ENCODE data around the gene PSD2. TPM values are rescaled to one million over a fixed set of nuclear protein-coding genes. Genes with fewer than 3 reads are reported as not detected.

The PSD2 gene
- total and polyA plus RNA-seq, 2 donors (not counting 1 experiment from before 2014, with no cell fraction given) = 0.10 to 0.17 TPM

DNA sequence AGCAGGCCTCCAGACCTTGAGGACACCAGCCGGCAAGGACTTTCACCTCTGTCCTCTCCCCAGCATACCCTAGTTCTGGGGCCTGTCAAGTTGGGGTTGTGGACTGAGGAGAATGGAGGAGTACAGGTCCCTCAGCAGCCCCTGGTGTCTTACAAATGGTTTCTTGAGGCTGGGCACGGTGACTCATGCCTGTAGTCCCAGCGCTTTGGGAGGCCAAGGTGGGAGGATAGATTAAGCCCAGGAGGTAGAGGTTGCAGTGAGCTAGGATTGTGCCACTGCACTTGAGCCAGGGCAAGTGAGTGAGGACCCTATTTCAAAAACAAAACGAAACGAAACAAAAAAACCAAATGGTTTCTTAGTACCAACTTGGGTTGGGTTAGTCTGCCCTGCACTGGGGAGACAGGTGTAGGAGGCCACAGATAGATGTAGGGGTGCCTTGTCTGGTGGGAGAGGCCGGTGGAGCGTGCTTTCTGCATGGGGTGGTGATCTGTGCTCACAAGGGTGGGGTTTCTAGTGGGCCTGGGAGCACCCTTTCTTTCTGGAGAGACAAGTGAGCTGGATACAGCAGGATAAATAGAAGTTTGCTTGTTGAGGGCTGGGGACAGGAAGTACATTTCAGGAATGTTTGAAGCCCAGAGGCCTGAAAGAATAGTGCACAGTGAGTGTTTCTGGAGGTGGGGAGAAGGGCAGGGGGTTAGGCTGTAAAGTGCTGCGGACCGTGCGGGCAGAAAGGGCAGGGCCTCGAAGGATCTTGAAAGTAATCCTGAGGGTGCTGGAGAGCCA, 37.7 kb upstream of the PSD2 start:
- Histone ChIP-seq H3K4me2 (replicated peaks; ENCODE audit: low read depth, low read length, poor library complexity, severe bottlenecking) (no peak overlapping the region), H4K20me1 (ENCODE audit: control insufficient read depth, insufficient read depth, low read length, poor library complexity, severe bottlenecking) (no peaks in the 10 kb centered on the region), H3K79me2 (ENCODE audit: control insufficient read depth, insufficient read depth, low read length) (no peaks in the 10 kb centered on the region), H3K27ac (ENCODE audit: low read length in 2 of 2) (no peak overlapping the region), H3K36me3 (replicated peaks in 1 of 2; ENCODE audit: control extremely low read depth in 1 of 2, control insufficient read depth in 1 of 2, extremely low read depth in 1 of 2, insufficient read depth in 2 of 2, low read length in 1 of 2) (no peaks in the 10 kb centered on the region), H3K9ac (ENCODE audit: low read length) (no peak overlapping the region), H3K9me3 (ENCODE audit: control extremely low read depth in 1 of 3, control insufficient read depth in 2 of 3, insufficient read depth in 1 of 3, low read length in 2 of 3) (no peaks in the 10 kb centered on the region), H2AFZ (ENCODE audit: insufficient read depth, low read depth, low read length, poor library complexity, severe bottlenecking) (no peak overlapping the region), H3K4me3 (ENCODE audit: control extremely low read depth in 1 of 5, extremely low read depth in 1 of 5, insufficient read depth in 1 of 5, low read depth in 2 of 5, low read length in 4 of 5) (no peak overlapping the region), H3K27me3 (replicated peaks in 1 of 4; ENCODE audit: control extremely low read depth in 1 of 4, control insufficient read depth in 3 of 4, insufficient read depth in 4 of 4, low read length in 3 of 4) (peaks cover 0 to 24% (median 8%) of the 10 kb centered on the region in 4 experiments), H3K4me1 (ENCODE audit: control insufficient read depth in 2 of 2, insufficient read depth in 2 of 2, low read length in 2 of 2) (peaks cover 44 to 47% of the 10 kb centered on the region in 2 donors)
- Mint-ChIP-seq H3K4me1 (peaks cover 58% of the 10 kb centered on the region), H3K9me3 (ENCODE audit: insufficient read depth) (no peaks in the 10 kb centered on the region), H3K27me3 (peaks cover 16% of the 10 kb centered on the region), H3K27ac (no peak overlapping the region), H3K4me3 (peak overlapping the region; percentile 34)
- ChIA-PET POLR2A (interaction anchor here (4.7 kb wide), 1 partner anchor 11 kb away, joined by 27 read pairs; no protein-coding TSS in a partner anchor), CTCF (interaction anchor here (0.8 to 15.3 kb wide), 5 partner anchors 8 to 127 kb away, joined by 3 to 479 read pairs (median 5); no protein-coding TSS in a partner anchor)
- WGBS (ENCODE audit: insufficient coverage) = 88% methylated on average over 8 of the region's 11 CpGs
- TF ChIP-seq CTCF (IDR thresholded peaks at IDR 0.05) (no peak), EZH2 (IDR thresholded peaks at IDR 0.05; ENCODE audit: borderline replicate concordance, insufficient read depth, low read depth, low read length, poor library complexity, severe bottlenecking) (no peak)
- no peak for DNase-seq
- intact Hi-C loops (cut with micrococcal nuclease) = no loop called here
- ATAC-seq (ENCODE audit: low read depth) = no peak

- H3K27ac ChIP-seq (ENCODE audit: low read length in 2 of 2) = no peak overlapping the region
- H3K4me2 ChIP-seq (replicated peaks; ENCODE audit: low read depth, low read length, poor library complexity, severe bottlenecking) = peak overlapping the region; percentile 10
- peaks cover 0 to 27% (median 10%) of the 10 kb centered on the region in 4 experiments for H3K27me3 ChIP-seq (replicated peaks in 1 of 4; ENCODE audit: control extremely low read depth in 1 of 4, control insufficient read depth in 3 of 4, insufficient read depth in 4 of 4, low read length in 3 of 4)
- Mint-ChIP-seq H3K9me3 (ENCODE audit: insufficient read depth) (no peaks in the 10 kb centered on the region), H3K27me3 (peaks cover 13% of the 10 kb centered on the region), H3K4me1 (peaks cover 63% of the 10 kb centered on the region), H3K4me3 (no peak overlapping the region), H3K27ac (no peak overlapping the region)
- ATAC-seq (ENCODE audit: low read depth) = no peak
- H3K36me3 ChIP-seq (replicated peaks in 1 of 2; ENCODE audit: control extremely low read depth in 1 of 2, control insufficient read depth in 1 of 2, extremely low read depth in 1 of 2, insufficient read depth in 2 of 2, low read length in 1 of 2) = no peaks in the 10 kb centered on the region
- H3K4me1 ChIP-seq (ENCODE audit: control insufficient read depth in 2 of 2, insufficient read depth in 2 of 2, low read length in 2 of 2) = peaks cover 45 to 49% of the 10 kb centered on the region in 2 donors
- DNase-seq = no peak
- ChIA-PET CTCF (interaction anchor here (0.5 to 15.3 kb wide), 7 partner anchors 9 to 174 kb away, joined by 3 to 479 read pairs (median 4); no protein-coding TSS in a partner anchor), POLR2A (interaction anchor here (1.0 to 4.7 kb wide), 2 partner anchors 11 to 121 kb away, joined by 6 to 27 read pairs; no protein-coding TSS in a partner anchor)
- H4K20me1 ChIP-seq (ENCODE audit: control insufficient read depth, insufficient read depth, low read length, poor library complexity, severe bottlenecking) = no peaks in the 10 kb centered on the region
- intact Hi-C loops (cut with micrococcal nuclease) = no loop called here
- H3K9me3 ChIP-seq (ENCODE audit: control extremely low read depth in 1 of 3, control insufficient read depth in 2 of 3, insufficient read depth in 1 of 3, low read length in 2 of 3) = no peaks in the 10 kb centered on the region
- no peak overlapping the region for H3K9ac ChIP-seq (ENCODE audit: low read length)
- no peak overlapping the region for H2AFZ ChIP-seq (ENCODE audit: insufficient read depth, low read depth, low read length, poor library complexity, severe bottlenecking)
- H3K79me2 ChIP-seq (ENCODE audit: control insufficient read depth, insufficient read depth, low read length) = no peaks in the 10 kb centered on the region
- TF ChIP-seq EZH2 (IDR thresholded peaks at IDR 0.05; ENCODE audit: borderline replicate concordance, insufficient read depth, low read depth, low read length, poor library complexity, severe bottlenecking) = no peak
- no peak for TF ChIP-seq CTCF (IDR thresholded peaks at IDR 0.05)
- H3K4me3 ChIP-seq (ENCODE audit: control extremely low read depth in 1 of 5, extremely low read depth in 1 of 5, insufficient read depth in 1 of 5, low read depth in 2 of 5, low read length in 4 of 5) = no peak overlapping the region
- 98% methylated on average over 6 of the region's 7 CpGs for WGBS (ENCODE audit: insufficient coverage)
These were observed 37.0 kb upstream of the PSD2 start for GRCh38 chr5:139758510-139759075.
